ENCODE data around the gene ERMP1.
"Not testable (repeated sequence)": the region's sequence is repeated elsewhere in the genome, so short reads cannot be mapped to it uniquely, and the experiment has no call there.

Gene ERMP1

GRCh38 chr9:5832538-5833529 is at the start of gene ERMP1:
ERMP1 (minus strand) TSS chr9:5833117; CDS start chr9:5833027, 90 bp downstream.
- DNase-seq = peak; percentile 54

- not testable (repeated sequence) for DNase-seq
These were observed 49.5 kb upstream of the ERMP1 start for GRCh38 chr9:5882244-5883012.

GRCh38 chr9:5879419-5880181 is 46.7 kb upstream of the ERMP1 start:
- DNase-seq = no peak

GRCh38 chr9:5876711-5877110 is 43.8 kb upstream of the ERMP1 start:
- DNase-seq = no peak

- DNase-seq = no peak
These were observed 43.1 kb upstream of the ERMP1 start for GRCh38 chr9:5876026-5876425.

DNA sequence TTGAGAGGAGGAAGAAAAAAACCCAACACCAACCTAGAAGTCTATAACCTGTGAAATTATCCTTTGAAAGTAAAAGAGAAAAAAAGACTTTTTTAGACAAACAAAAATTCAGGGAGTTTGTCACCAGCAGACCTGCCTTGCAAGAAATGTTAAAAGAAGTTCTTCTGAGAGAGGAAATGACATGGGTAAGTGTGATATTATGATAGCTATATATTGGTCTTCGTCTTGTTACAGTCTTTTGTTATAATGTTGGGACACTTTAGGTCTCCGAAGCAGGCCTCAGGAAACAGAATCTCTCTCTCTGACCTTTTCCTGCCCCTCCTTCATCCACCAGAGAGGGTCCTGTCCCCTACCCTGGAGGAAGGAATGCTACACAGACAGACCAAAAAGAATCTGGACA is 41.1 kb upstream of the ERMP1 start:
- no peak for DNase-seq

DNA sequence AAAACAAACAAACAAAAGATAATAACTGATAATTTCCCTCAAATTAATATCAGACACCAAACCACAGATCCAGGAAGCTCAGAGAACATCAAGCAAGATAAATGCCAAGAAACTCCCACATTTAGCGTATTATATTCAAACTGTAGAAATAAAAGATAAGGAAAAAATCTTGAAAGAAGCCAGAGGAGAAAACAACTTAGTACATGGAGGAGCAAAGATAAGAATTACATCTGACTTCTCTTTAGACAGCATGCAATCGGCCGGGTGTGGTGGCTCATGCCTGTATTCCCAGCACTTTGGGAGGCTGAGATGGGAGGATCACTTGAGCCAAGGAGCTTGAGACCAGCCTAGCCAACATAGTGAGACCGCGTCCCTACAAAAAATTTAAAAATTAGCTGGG is 40.5 kb upstream of the ERMP1 start:
- no peak for DNase-seq

GRCh38 chr9:5872511-5872910 is 39.6 kb upstream of the ERMP1 start:
- no peak for DNase-seq

GRCh38 chr9:5871785-5872184 is 38.9 kb upstream of the ERMP1 start:
- DNase-seq = no peak

DNA sequence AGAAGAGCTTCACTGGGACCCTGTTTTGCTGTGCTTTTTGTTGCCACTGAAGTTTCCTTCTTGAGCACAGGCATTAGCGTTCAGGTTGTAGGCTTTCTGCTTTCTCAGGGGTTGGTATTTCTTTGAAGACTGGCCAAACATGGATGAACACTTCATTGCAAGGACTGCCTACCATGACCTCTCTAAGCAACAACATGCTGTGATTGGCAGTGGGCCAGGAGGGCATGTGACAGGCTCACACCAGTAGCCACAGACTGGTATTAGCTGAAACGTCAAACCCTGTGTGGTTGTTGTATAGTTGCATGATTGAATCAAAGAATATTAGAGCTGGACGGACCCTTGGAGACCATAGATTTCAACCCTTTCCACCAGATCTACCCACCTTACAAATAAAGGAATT is 37.8 kb upstream of the ERMP1 start:
- DNase-seq = no peak

- DNase-seq = no peak
These were observed 37.1 kb upstream of the ERMP1 start for GRCh38 chr9:5870020-5870339.

- no peak for DNase-seq
These were observed 36.5 kb upstream of the ERMP1 start for GRCh38 chr9:5869315-5870019.

GRCh38 chr9:5868235-5868634 is 35.3 kb upstream of the ERMP1 start:
- DNase-seq = no peak

GRCh38 chr9:5866685-5867084 is 33.8 kb upstream of the ERMP1 start:
- DNase-seq = no peak

GRCh38 chr9:5866272-5866671 is 33.4 kb upstream of the ERMP1 start:
- DNase-seq = no peak

GRCh38 chr9:5864446-5864845 is 31.5 kb upstream of the ERMP1 start:
- no peak for DNase-seq

DNA sequence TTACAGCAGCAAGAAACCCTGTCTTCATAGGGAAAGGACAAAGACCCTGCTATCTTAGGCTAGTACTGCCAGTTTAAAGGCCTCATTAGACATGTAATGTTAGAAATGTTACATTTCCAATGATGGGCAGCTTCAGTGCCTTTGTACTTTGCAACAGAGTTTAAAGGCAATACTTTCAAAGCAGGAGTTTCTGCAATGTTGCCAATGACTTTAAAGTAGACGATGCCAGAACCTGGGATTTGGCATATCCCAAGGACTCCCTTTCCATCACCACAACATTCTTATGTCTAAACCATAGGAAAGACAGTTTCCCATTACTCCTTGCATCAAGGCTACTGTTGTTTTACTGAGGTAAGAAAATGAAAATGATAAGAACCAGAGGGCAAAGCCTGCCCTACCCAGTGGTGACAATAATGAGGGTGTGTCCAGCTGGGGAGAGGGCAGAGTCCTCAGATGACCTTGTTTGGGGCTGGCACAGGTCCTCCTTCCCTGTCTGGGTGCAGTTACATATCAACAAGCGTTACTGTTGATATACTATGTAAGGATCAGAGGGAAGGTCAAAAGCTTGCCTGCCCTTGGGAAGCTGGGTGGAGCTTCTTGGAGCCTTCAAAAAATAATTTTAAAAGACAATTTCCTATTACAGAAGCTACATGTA is 30.3 kb upstream of the ERMP1 start:
- DNase-seq = no peak

DNA sequence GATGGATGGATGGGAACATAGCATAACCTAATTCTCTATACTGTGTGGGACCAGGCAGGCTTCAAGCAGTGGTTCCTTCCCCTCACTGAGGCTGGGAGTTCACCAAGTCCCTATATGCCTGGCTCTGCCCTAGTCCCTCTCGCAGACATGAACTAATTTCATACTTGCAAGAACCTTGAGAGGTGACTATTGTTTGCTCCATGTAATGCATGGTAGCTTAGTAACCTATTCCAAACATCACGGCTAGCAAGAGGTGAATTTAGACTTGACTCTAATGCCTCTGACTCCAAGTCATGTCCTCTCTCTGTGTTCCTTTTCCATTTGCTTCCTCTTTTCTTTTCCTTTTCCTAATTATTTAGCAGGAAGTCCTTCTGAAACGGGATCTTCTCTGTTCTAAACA is 25.9 kb upstream of the ERMP1 start:
- DNase-seq = no peak

DNA sequence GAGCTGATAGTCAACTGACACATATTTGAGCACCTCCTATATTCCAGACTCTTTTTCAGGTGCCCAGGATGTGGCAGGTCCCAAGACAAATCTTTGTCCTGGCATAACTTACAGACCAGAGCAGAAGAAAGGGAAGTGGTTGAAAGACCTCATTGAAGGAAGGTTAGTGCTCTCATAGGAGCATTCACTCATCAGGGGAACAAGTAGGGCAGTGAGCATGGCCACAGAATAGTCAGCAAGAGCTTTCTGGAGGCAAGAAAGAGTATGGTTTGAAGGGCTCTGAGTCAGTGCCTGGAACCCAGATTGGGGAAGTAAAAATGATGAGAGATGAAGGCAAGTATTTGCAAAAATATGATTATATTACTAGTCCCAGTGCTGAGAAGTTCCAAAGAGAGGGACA is 25.0 kb upstream of the ERMP1 start:
- no peak for DNase-seq

GRCh38 chr9:5854063-5854790 is 21.3 kb upstream of the ERMP1 start:
- no peak for DNase-seq

GRCh38 chr9:5853617-5854016 is 20.7 kb upstream of the ERMP1 start:
- DNase-seq = no peak

All from DMS79 (cell line).